GM12892 (cell line): ENCODE data around the gene SLC6A9.

ENCODE experiments used
- DNase-seq: peaks from one replicate; pipeline ENCODE4 v3.0.0; 2011; ENCODE audit not compliant: insufficient read length
- FAIRE-seq: peaks from 2 replicates; lab custom pipeline; 2011; peaks lifted over from hg19 to GRCh38; lab: Jason Lieb, UNC
- POLR2A ChIP-seq: IDR thresholded peaks from 2 replicates; pipeline ENCODE4 v1.6.1; 2011; ENCODE audit warnings: low read depth, low read length, control low read depth
- POLR2AphosphoS5 ChIP-seq: IDR thresholded peaks from 2 replicates; pipeline ENCODE4 v1.6.1; 2011; ENCODE audit warnings: low read depth, low read length, control low read depth
- TAF1 ChIP-seq: IDR thresholded peaks from 2 replicates; pipeline ENCODE4 v1.6.1; 2011; ENCODE audit warnings: low read depth, mild to moderate bottlenecking, control low read depth, low read length, borderline replicate concordance

The SLC6A9 gene

GRCh38 chr1:43954036-43954435 is 77.2 kb downstream of the SLC6A9 start:
- no peak for FAIRE-seq

GRCh38 chr1:43953361-43953760 is 77.9 kb downstream of the SLC6A9 start:
- no peak for DNase-seq
- no peak for TF ChIP-seq TAF1
- FAIRE-seq = no peak

More at GRCh38 chr1:43954036-43954435, 77.2 kb downstream of the SLC6A9 start:
- no peak for TF ChIP-seq TAF1
- TF ChIP-seq POLR2A = no peak
- no peak for TF ChIP-seq POLR2AphosphoS5
- DNase-seq = no peak

- no peak for TF ChIP-seq TAF1
- no peak for TF ChIP-seq POLR2A
- DNase-seq (no peak), FAIRE-seq (no peak)
Measured at GRCh38 chr1:43952731-43953346, 78.4 kb downstream of the SLC6A9 start.

GRCh38 chr1:43951021-43951985 is 80.0 kb downstream of the SLC6A9 start:
- TF ChIP-seq TAF1 (no peak), POLR2A (no peak), POLR2AphosphoS5 (no peak)
- FAIRE-seq = no peak
- no peak for DNase-seq

- TF ChIP-seq POLR2AphosphoS5 (no peak), TAF1 (no peak), POLR2A (no peak)
- no peak for DNase-seq
- no peak for FAIRE-seq
Measured at GRCh38 chr1:43949678-43950077, 81.6 kb downstream of the SLC6A9 start.

- TF ChIP-seq POLR2AphosphoS5 (no peak), TAF1 (no peak)
- FAIRE-seq (no peak), DNase-seq (no peak)
Measured at GRCh38 chr1:43947874-43948437, 83.3 kb downstream of the SLC6A9 start.

GRCh38 chr1:43947061-43947873 is 84.0 kb downstream of the SLC6A9 start:
- FAIRE-seq = no peak
- TF ChIP-seq POLR2AphosphoS5 = no peak
- no peak for TF ChIP-seq POLR2A
- no peak for TF ChIP-seq TAF1
- DNase-seq = no peak
